OCI-LY3 (cell line): ENCODE measurements around the gene LCNL1.

ENCODE experiments used
- H2AFZ ChIP-seq: fragments of 200-600, 300-600 bp; shearing (Covaris generic); 2 replicates; pipeline ENCODE4 v1.6.0; 2014; ENCODE audit warnings: antibody characterized with exemption, low read depth, low read length
- H3K27ac ChIP-seq: fragments of 200-600, 300-600 bp; sonication (generic); 2 replicates; pipeline ENCODE4 v1.5.1; 2014; ENCODE audit warnings: mild to moderate bottlenecking, low read length, moderate library complexity, mixed read lengths
- H3K27me3 ChIP-seq: fragments of 200-600, 300-600 bp; sonication (generic); 2 replicates; pipeline ENCODE4 v1.6.1; 2014; ENCODE audit warnings: low read depth, low read length, mixed read lengths
- H3K36me3 ChIP-seq: fragments of 200-600, 300-600 bp; sonication (generic); replicated peaks from 2 replicates; pipeline ENCODE3; 2014; ENCODE audit warnings: low read depth, low read length, mixed read lengths
- H3K4me1 ChIP-seq: fragments of 300-600, 200-600 bp; sonication (generic); 2 replicates; pipeline ENCODE4 v1.6.1; 2014; ENCODE audit warnings: low read length, mixed read lengths
- H3K4me2 ChIP-seq: fragments of 200-600, 300-600 bp; sonication (generic); 2 replicates; pipeline ENCODE4 v1.6.1; 2014; ENCODE audit warnings: low read length, mixed read lengths
- H3K4me3 ChIP-seq: fragments of 300-600, 200-600 bp; sonication (generic); 2 replicates; pipeline ENCODE4 v1.5.1; 2014; ENCODE audit warnings: antibody characterized with exemption, mild to moderate bottlenecking, low read length, moderate library complexity
- H3K79me2 ChIP-seq: fragments of 300-600, 200-600 bp; shearing (Covaris generic); 2 replicates; pipeline ENCODE4 v1.6.1; 2014; ENCODE audit warnings: mild to moderate bottlenecking, low read length, mixed read lengths
- H3K9ac ChIP-seq: fragments of 300-600, 200-600 bp; shearing (Covaris generic); 2 replicates; pipeline ENCODE4 v1.6.0; 2014; ENCODE audit warnings: mild to moderate bottlenecking, low read length, moderate library complexity
- H3K9me3 ChIP-seq: fragments of 200-600, 300-600 bp; shearing (Covaris generic); 2 replicates; pipeline ENCODE4 v1.6.1; 2014; ENCODE audit warnings: low read length, mixed read lengths; ENCODE audit not compliant: insufficient read depth
- H4K20me1 ChIP-seq: fragments of 200-600, 300-600 bp; sonication (generic); 2 replicates; pipeline ENCODE4 v1.6.1; 2016; ENCODE audit warnings: low read length, mixed read lengths; ENCODE audit not compliant: insufficient read depth
- EZH2phosphoT487 ChIP-seq: fragments of 200-600 bp; shearing (Covaris generic); IDR thresholded peaks from 2 replicates; pipeline ENCODE4 v1.6.1; 2018; ENCODE audit warnings: antibody characterized with exemption, mixed run types, low read depth
- TF ChIP-seq, protein P1 (sequence below): fragments of 200-600, 300-600 bp; sonication (generic); IDR thresholded peaks from 2 replicates; pipeline ENCODE4 v1.5.1; 2014; ENCODE audit warnings: antibody characterized with exemption, low read length, low read depth

The LCNL1 gene

DNA sequence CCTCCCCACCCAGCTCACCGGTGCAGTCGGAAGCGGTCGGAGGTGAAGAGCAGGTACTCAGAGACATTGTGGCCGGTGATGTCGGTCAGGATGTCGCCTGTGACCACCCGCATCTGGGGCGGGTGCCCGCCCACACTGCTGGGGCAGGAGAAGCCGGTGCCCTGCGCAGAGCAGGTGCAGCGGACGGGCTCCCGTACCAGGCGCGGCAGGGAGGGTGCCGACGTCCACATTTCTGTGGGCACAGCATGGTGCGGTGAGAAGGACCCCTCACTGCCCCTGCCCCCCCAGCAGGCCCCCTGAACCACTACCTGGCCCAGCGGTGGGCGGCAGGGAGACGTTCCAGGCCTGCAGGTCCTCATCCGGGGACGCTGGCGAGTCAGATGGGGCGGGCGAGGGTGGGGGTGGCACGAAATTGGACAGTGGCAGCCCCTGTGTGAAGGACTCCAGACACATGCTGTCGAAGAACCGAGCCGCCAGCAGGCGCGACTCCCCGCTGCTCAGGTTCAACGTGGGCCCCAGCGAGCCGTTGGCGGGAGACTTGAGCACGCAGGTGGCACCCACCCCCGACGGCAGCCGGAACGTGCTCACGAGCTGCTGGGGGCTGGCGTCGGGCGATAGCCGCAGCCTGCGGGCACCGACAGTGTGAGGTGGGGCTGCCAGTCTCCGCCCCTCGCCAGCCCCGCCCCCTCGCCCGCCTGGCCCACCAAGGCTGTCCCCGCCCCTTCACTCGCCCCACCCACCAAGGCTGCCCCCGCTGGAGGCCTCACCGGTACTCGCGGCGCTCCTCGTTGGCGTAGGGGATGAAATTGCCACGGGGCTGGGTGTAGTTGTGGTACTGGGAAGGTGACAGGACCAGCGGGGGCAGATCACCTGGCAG is 30.1 kb downstream of the LCNL1 start:
- no peaks in the 10 kb centered on the region for H3K9me3 ChIP-seq
- H4K20me1 ChIP-seq: no peaks in the 10 kb centered on the region
- H3K27ac ChIP-seq: no peak overlapping the region
- H2AFZ ChIP-seq: no peak overlapping the region
- no peaks in the 10 kb centered on the region for H3K4me1 ChIP-seq
- H3K36me3 ChIP-seq: no peaks in the 10 kb centered on the region
- no peak overlapping the region for H3K4me2 ChIP-seq
- no peaks in the 10 kb centered on the region for H3K79me2 ChIP-seq
- no peaks in the 10 kb centered on the region for H3K27me3 ChIP-seq
- no peak overlapping the region for H3K9ac ChIP-seq
- H3K4me3 ChIP-seq: no peak overlapping the region
- no peak for TF ChIP-seq EZH2phosphoT487
- TF ChIP-seq, protein P1, sequence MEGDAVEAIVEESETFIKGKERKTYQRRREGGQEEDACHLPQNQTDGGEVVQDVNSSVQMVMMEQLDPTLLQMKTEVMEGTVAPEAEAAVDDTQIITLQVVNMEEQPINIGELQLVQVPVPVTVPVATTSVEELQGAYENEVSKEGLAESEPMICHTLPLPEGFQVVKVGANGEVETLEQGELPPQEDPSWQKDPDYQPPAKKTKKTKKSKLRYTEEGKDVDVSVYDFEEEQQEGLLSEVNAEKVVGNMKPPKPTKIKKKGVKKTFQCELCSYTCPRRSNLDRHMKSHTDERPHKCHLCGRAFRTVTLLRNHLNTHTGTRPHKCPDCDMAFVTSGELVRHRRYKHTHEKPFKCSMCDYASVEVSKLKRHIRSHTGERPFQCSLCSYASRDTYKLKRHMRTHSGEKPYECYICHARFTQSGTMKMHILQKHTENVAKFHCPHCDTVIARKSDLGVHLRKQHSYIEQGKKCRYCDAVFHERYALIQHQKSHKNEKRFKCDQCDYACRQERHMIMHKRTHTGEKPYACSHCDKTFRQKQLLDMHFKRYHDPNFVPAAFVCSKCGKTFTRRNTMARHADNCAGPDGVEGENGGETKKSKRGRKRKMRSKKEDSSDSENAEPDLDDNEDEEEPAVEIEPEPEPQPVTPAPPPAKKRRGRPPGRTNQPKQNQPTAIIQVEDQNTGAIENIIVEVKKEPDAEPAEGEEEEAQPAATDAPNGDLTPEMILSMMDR: no peak

DNA sequence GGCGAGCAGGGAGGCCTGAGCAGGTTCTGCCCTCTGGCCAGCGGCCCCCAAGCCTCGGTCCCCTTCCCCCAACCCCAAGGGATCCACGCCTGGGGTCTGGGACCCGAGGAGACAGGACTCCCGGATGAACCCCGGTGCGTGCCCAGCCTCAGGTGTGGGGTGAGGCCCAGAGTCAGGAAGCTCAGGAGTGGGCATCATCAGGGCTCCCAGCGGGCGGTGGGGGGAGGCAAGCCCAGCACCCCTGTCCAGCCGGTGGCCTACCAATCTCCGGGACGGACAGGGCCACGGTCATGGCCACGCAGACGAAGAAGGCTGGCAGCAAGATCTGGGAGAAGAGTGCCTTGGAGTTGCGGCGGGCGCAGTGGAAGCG is 30.8 kb downstream of the LCNL1 start:
- H3K27me3 ChIP-seq: no peaks in the 10 kb centered on the region

DNA sequence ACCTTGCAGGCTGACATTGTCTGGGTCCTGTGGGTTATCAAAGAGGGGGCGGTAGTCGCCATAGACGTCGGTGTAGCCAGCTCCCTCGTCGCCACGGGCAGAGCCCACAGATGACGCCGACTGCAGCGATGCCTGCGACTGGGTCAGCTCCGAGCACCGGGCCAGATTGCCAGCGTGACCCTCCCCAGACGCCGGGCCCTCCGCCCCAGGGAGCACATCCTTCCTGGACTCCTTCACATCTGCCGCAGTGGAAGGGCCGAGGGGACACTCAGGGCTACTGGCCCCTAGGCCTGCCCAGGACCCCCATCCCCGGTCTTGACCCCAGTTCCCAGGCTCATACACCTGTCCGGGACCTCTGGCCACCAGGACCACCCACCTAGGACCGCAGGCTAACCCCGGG is 31.4 kb downstream of the LCNL1 start:
- Histone ChIP-seq H3K36me3 (no peaks in the 10 kb centered on the region), H3K4me2 (no peak overlapping the region), H3K9me3 (no peaks in the 10 kb centered on the region), H4K20me1 (no peaks in the 10 kb centered on the region), H3K27me3 (no peaks in the 10 kb centered on the region), H3K9ac (no peak overlapping the region), H3K79me2 (no peaks in the 10 kb centered on the region), H3K27ac (no peak overlapping the region), H3K4me1 (no peaks in the 10 kb centered on the region), H2AFZ (no peak overlapping the region), H3K4me3 (no peak overlapping the region)
- TF ChIP-seq, protein P1: no peak
- TF ChIP-seq EZH2phosphoT487: no peak

More for the DNA sequence above, 30.8 kb downstream of the LCNL1 start:
- no peak for TF ChIP-seq EZH2phosphoT487
- TF ChIP-seq, protein P1: no peak
- H3K27ac ChIP-seq: no peak overlapping the region
- H3K4me1 ChIP-seq: no peaks in the 10 kb centered on the region
- no peak overlapping the region for H2AFZ ChIP-seq
- no peaks in the 10 kb centered on the region for H3K9me3 ChIP-seq
- H3K4me2 ChIP-seq: no peak overlapping the region
- no peaks in the 10 kb centered on the region for H3K79me2 ChIP-seq
- H3K9ac ChIP-seq: no peak overlapping the region
- no peaks in the 10 kb centered on the region for H4K20me1 ChIP-seq
- H3K36me3 ChIP-seq: no peaks in the 10 kb centered on the region
- no peak overlapping the region for H3K4me3 ChIP-seq

DNA sequence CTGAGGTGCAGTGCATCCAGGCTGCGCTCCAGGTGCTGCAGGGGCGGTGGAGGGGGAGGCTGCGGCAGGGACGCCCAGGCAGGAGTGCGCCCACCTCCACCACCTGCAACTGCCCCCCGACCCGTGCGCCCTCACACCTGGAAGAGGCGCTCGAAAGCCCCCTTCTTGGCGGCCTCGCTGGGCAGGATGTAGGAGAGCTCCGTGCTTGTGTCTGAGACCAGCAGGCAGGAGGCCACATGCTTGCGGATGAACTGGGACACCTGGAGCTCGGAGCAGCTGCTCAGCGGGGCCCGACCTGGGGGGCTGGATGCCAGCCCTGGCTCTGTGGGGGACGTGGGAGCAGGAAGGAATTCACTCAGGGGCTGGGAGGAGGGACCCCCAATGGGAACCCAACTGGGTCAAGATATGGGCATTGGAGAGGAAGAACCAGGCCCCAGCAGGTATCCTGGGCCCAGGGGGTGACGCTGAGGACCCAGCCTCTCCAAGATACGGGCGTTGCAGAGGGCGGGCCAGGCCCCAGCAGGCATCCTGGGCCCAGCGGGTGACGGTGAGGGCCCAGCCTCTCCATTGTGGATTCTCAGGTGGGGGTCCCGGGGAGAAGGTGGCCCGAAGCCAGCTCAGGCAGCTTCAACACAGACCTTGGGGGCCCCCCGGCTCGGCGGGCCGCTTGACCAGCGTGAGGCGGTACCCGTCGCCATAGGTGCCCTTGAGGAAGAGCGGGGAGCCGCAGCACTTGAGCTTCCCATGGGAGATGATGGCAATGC is 32.2 kb downstream of the LCNL1 start:
- Histone ChIP-seq H3K4me2 (no peak overlapping the region), H3K27me3 (no peaks in the 10 kb centered on the region), H3K79me2 (no peaks in the 10 kb centered on the region), H3K4me1 (no peaks in the 10 kb centered on the region), H3K9me3 (no peaks in the 10 kb centered on the region), H4K20me1 (no peaks in the 10 kb centered on the region), H3K27ac (no peak overlapping the region), H2AFZ (no peak overlapping the region), H3K9ac (no peak overlapping the region), H3K4me3 (no peak overlapping the region), H3K36me3 (no peaks in the 10 kb centered on the region)
- TF ChIP-seq, protein P1: no peak
- no peak for TF ChIP-seq EZH2phosphoT487
